ENCODE measurements around the gene DNAI2. TPM values are rescaled to one million over a fixed set of nuclear protein-coding genes. Genes with fewer than 3 reads are reported as not detected.

DNAI2 gene
- total RNA-seq, 1 donor from 2014 or later: not detected

GRCh38 chr17:74298778-74299177 lies 24.7 kb downstream of the DNAI2 start:
- peaks cover 10% of the 10 kb centered on the region for H3K27me3 Mint-ChIP-seq (ENCODE audit: low read depth)
- peaks cover 21% of the 10 kb centered on the region for H3K4me1 Mint-ChIP-seq
- H3K36me3 Mint-ChIP-seq (ENCODE audit: low read depth): no peaks in the 10 kb centered on the region
- TF ChIP-seq CTCF (conservative IDR thresholded peaks at IDR 0.05): no peak
- H3K9me3 Mint-ChIP-seq: no peaks in the 10 kb centered on the region
- H3K27ac Mint-ChIP-seq (ENCODE audit: unreplicated experiment): no peak overlapping the region
- DNase-seq (ENCODE audit: low read depth, low spot score): no peak
- no peak overlapping the region for H3K4me3 Mint-ChIP-seq

- Mint-ChIP-seq H3K27ac (ENCODE audit: unreplicated experiment) (no peak overlapping the region), H3K9me3 (no peaks in the 10 kb centered on the region)
Measured at GRCh38 chr17:74299226-74300009, 25.4 kb downstream of the DNAI2 start.

GRCh38 chr17:74303305-74303704 lies 29.3 kb downstream of the DNAI2 start:
- TF ChIP-seq CTCF (conservative IDR thresholded peaks at IDR 0.05): no peak
- H3K27me3 Mint-ChIP-seq (ENCODE audit: low read depth): peaks cover 10% of the 10 kb centered on the region
- H3K36me3 Mint-ChIP-seq (ENCODE audit: low read depth): no peaks in the 10 kb centered on the region
- no peak overlapping the region for H3K4me3 Mint-ChIP-seq
- H3K9me3 Mint-ChIP-seq: no peaks in the 10 kb centered on the region
- H3K4me1 Mint-ChIP-seq: peaks cover 7% of the 10 kb centered on the region
- H3K27ac Mint-ChIP-seq (ENCODE audit: unreplicated experiment): no peak overlapping the region
- no peak for DNase-seq (ENCODE audit: low read depth, low spot score)

More at GRCh38 chr17:74299226-74300009, 25.4 kb downstream of the DNAI2 start:
- no peak for TF ChIP-seq CTCF (conservative IDR thresholded peaks at IDR 0.05)
- Mint-ChIP-seq H3K4me3 (no peak overlapping the region), H3K4me1 (peaks cover 21% of the 10 kb centered on the region), H3K36me3 (ENCODE audit: low read depth) (no peaks in the 10 kb centered on the region), H3K27me3 (ENCODE audit: low read depth) (peaks cover 10% of the 10 kb centered on the region)
- DNase-seq (ENCODE audit: low read depth, low spot score): no peak

GRCh38 chr17:74304184-74304583 lies 30.1 kb downstream of the DNAI2 start:
- Mint-ChIP-seq H3K27ac (ENCODE audit: unreplicated experiment) (no peak overlapping the region), H3K9me3 (no peaks in the 10 kb centered on the region), H3K4me3 (no peak overlapping the region), H3K36me3 (ENCODE audit: low read depth) (no peaks in the 10 kb centered on the region), H3K27me3 (ENCODE audit: low read depth) (peaks cover 6% of the 10 kb centered on the region), H3K4me1 (peaks cover 2% of the 10 kb centered on the region)
- no peak for TF ChIP-seq CTCF (conservative IDR thresholded peaks at IDR 0.05)
- no peak for DNase-seq (ENCODE audit: low read depth, low spot score)

- Mint-ChIP-seq H3K27me3 (ENCODE audit: low read depth) (no peaks in the 10 kb centered on the region), H3K36me3 (ENCODE audit: low read depth) (no peaks in the 10 kb centered on the region), H3K4me3 (no peak overlapping the region), H3K4me1 (no peaks in the 10 kb centered on the region), H3K9me3 (no peaks in the 10 kb centered on the region), H3K27ac (ENCODE audit: unreplicated experiment) (no peak overlapping the region)
- TF ChIP-seq CTCF (conservative IDR thresholded peaks at IDR 0.05): peak; percentile 37
- no peak for DNase-seq (ENCODE audit: low read depth, low spot score)
Measured at GRCh38 chr17:74305865-74306654, 32.0 kb downstream of the DNAI2 start.
